NCI-H128 (cell line): Measurements from ENCODE around the gene RNF112.
"Not testable (repeated sequence)": the region's sequence is repeated elsewhere in the genome, so short reads cannot be mapped to it uniquely, and the experiment has no call there.

Experiments
- DNase-seq: peaks from one replicate; lab custom pipeline; 2025; ENCODE audit not compliant: unreplicated experiment; lab: John Stamatoyannopoulos, UW

The RNF112 gene

GRCh38 chr17:19410091-19410490 lies 941 bp upstream of the RNF112 start:
- DNase-seq = no peak

- DNase-seq = no peak
These were observed 599 bp downstream of the RNF112 start for GRCh38 chr17:19411631-19412030.

GRCh38 chr17:19412510-19412909 lies 1.5 kb downstream of the RNF112 start:
- no peak for DNase-seq

- DNase-seq = no peak
These were observed 2.0 kb downstream of the RNF112 start for GRCh38 chr17:19412984-19413383.

GRCh38 chr17:19413761-19414160 lies 2.7 kb downstream of the RNF112 start:
- DNase-seq = no peak

- DNase-seq = no peak
These were observed 3.6 kb downstream of the RNF112 start for GRCh38 chr17:19414396-19415280.

GRCh38 chr17:19415311-19415710 lies 4.3 kb downstream of the RNF112 start:
- no peak for DNase-seq

GRCh38 chr17:19415806-19416775 lies 5.1 kb downstream of the RNF112 start:
- DNase-seq = no peak

- no peak for DNase-seq
These were observed 6.6 kb downstream of the RNF112 start for GRCh38 chr17:19417611-19418010.

GRCh38 chr17:19418251-19418992 lies 7.4 kb downstream of the RNF112 start:
- no peak for DNase-seq

- no peak for DNase-seq
These were observed 10.2 kb downstream of the RNF112 start for GRCh38 chr17:19421219-19421618.

GRCh38 chr17:19421926-19422325 lies 10.9 kb downstream of the RNF112 start:
- DNase-seq = no peak

GRCh38 chr17:19424934-19425868 lies 14.2 kb downstream of the RNF112 start:
- DNase-seq = no peak

- DNase-seq = no peak
These were observed 15.6 kb downstream of the RNF112 start for GRCh38 chr17:19426631-19427030.

- DNase-seq = no peak
These were observed 20.7 kb downstream of the RNF112 start for GRCh38 chr17:19431691-19432090.

- no peak for DNase-seq
These were observed 22.2 kb downstream of the RNF112 start for GRCh38 chr17:19433255-19433654.

- no peak for DNase-seq
These were observed 22.8 kb downstream of the RNF112 start for GRCh38 chr17:19433727-19434340.

GRCh38 chr17:19440421-19440820 lies 29.4 kb downstream of the RNF112 start:
- no peak for DNase-seq

GRCh38 chr17:19441288-19441687 lies 30.3 kb downstream of the RNF112 start:
- DNase-seq = not testable (repeated sequence)

- DNase-seq = no peak
These were observed 31.7 kb downstream of the RNF112 start for GRCh38 chr17:19442731-19443130.
